Stimulated activated naive CD8-positive, alpha-beta T cell treated with anti-CD3 and anti-CD28 coated beads, Interleukin-15, amount 100 ng/mL, for 72 hours (primary cell): ENCODE results near the gene COL19A1.

Experiments
- ATAC-seq: fragments of 150-1000 bp; cut with Tn5 transposase; 2 replicates; pipeline ENCODE4 v1.10.0; 2021; ENCODE audit warnings: mild to moderate bottlenecking, moderate library complexity
- DNase-seq, 2 donors: peaks; one replicate each; pipeline ENCODE4 v3.0.0; 2021 to 2022
- H3K27ac Mint-ChIP-seq, 2 donors: one replicate each; pipeline ENCODE4 v1.8.0; 2022; ENCODE audit warnings: mild to moderate bottlenecking in 2 of 2, mixed read lengths in 2 of 2, moderate library complexity in 2 of 2
- H3K27me3 Mint-ChIP-seq: one replicate; pipeline ENCODE4 v1.8.0; 2022; ENCODE audit warnings: mixed read lengths
- H3K4me1 Mint-ChIP-seq: one replicate; pipeline ENCODE4 v1.8.0; 2022; ENCODE audit warnings: mild to moderate bottlenecking, mixed read lengths
- H3K4me3 Mint-ChIP-seq, 2 donors: one replicate each; pipeline ENCODE4 v1.8.0; 2022; ENCODE audit warnings: mild to moderate bottlenecking in 2 of 2, mixed read lengths in 2 of 2, moderate library complexity in 1 of 2
- H3K9me3 Mint-ChIP-seq, 2 donors: one replicate each; pipeline ENCODE4 v1.8.0; 2022; ENCODE audit warnings: mixed read lengths in 2 of 2

COL19A1 gene

DNA sequence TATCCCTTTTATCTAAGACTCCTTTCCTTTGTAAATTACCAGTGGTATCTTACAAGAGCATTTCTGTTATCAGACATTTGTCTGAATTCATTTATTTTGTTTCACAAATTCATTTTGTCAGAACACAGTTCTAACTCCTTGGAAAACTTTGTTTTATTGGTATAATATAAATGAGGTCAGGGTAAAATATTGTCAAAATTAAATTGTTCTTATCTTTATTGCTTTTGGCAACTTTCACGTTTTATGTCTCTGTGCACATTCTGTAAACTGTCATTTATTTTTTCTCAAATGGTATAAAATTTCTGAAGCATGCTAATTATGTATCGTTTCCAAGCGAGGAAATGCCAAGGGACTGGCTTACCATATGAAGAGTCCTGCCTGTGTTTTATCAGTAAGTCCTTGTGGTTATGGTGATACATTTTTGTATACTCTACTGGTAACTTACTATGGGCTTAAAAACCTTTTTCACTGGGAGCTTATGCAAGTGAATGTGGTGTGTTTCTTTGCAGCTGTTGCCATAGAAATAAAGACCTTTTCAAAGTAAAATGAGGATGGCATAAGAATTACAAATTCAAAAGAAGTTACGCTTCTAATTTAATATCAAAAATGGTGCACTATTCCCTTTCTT, 214.2 kb downstream of the COL19A1 start:
- no peaks in the 10 kb centered on the region for H3K27me3 Mint-ChIP-seq
- no peaks in the 10 kb centered on the region for H3K4me1 Mint-ChIP-seq
- H3K9me3 Mint-ChIP-seq = no peaks in the 10 kb centered on the region
- H3K4me3 Mint-ChIP-seq = no peak overlapping the region
- no peak for ATAC-seq
- H3K27ac Mint-ChIP-seq = no peak overlapping the region
- no peak for DNase-seq

DNA sequence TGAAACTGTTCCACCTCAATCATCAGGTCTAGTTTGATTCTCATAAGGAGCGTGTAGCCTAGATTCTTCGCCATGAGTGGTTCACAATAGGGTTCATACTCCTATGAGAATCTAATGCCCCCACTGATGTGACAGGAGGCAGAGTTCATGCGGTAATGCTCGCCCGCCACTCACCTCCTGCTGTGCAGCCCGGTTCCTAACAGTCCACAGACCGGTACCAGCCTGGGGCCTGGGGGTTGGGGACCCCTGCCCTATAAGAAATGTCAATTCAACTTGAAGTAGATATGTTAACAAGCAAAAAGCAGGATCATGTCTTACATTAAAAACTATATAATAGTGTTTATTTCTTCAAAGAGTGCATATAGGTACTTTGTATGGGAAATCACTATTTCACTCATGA, 216.5 kb downstream of the COL19A1 start:
- H3K27ac Mint-ChIP-seq = no peak overlapping the region
- ATAC-seq (no peak), DNase-seq (no peak)
- H3K9me3 Mint-ChIP-seq = no peaks in the 10 kb centered on the region
- H3K4me3 Mint-ChIP-seq = no peak overlapping the region
- H3K27me3 Mint-ChIP-seq = no peaks in the 10 kb centered on the region
- H3K4me1 Mint-ChIP-seq = no peaks in the 10 kb centered on the region

DNA sequence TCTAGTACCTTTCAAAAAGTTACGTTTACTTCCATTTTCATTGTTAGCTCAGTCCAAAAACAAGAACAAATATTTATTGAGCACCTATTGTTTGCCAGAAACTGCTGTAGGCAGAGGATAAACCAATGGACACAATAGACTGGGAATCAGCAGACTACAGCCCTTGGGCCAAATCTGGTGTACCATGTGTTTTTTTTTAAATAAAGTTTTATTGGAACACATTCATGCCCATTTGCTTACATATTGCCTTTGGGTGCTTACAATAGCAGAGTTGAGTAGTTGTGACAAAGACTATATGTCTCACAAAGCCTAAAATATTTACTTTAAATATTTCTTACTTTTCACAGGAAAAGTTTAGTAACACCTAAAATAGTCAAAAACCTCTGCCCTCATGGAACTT, 220.4 kb downstream of the COL19A1 start:
- Mint-ChIP-seq H3K4me1 (no peaks in the 10 kb centered on the region), H3K4me3 (no peak overlapping the region), H3K9me3 (no peaks in the 10 kb centered on the region), H3K27ac (no peak overlapping the region), H3K27me3 (no peaks in the 10 kb centered on the region)
- no peak for ATAC-seq
- no peak for DNase-seq

DNA sequence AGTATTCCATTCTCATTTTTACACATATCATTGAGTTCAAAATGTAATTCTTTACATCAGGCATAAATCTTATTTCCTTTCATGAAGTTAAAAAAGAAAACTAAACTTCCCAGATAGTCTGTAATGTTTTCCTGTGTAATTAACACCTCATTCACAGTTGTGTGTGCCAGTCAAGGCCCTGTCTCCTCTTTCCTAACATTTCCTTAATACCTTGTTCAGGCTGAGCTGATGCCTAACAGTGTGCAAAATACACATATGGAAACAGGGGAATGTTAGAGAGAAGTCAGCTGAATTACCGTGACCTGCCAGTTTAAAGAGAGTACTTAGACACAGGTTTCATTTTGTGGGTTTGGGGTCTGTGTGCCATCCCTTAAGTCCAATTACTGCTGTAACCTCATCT, 227.8 kb downstream of the COL19A1 start:
- no peak for ATAC-seq
- H3K27ac Mint-ChIP-seq = no peak overlapping the region
- no peaks in the 10 kb centered on the region for H3K9me3 Mint-ChIP-seq
- no peak overlapping the region for H3K4me3 Mint-ChIP-seq
- no peaks in the 10 kb centered on the region for H3K27me3 Mint-ChIP-seq
- no peak for DNase-seq
- no peaks in the 10 kb centered on the region for H3K4me1 Mint-ChIP-seq

DNA sequence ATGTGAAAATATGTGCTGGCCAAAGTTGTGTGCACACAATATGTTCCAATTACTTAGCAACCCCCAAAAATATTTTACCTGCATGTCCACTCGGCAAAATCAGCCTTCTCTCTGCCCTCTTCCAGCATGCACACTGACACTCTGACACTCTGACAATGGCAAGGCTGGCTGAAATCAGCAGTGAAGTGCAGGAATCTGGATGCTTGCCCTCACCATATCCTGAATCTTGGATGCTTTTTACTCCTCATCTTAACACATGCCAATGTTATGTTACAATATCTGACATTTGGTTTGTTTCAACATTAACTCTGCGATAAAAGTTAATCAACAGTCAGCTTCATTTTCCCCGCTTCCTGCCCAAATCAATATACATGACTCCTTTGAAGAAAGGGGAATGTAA, 233.4 kb downstream of the COL19A1 start:
- Mint-ChIP-seq H3K27ac (no peak overlapping the region), H3K27me3 (peaks cover 13% of the 10 kb centered on the region), H3K4me3 (no peak overlapping the region), H3K9me3 (no peaks in the 10 kb centered on the region), H3K4me1 (no peaks in the 10 kb centered on the region)
- no peak for ATAC-seq
- no peak for DNase-seq

DNA sequence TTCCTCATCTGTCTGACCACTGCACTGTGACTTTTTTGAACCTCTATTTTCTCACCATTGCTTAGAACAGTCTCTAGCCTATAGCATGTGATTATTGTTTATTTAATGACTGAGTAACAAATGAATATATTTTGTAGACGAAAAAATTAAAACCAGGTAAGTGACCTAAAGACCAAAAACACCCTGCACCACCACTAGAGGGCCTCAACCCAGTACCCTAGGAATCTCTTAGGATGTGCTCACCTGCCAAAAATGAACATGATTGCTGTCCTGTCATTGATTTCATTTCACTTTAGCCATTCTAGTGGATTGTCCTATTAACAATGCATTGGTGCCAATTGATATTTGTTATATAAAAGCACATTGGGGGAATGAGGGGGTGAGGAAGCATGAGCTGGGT, 237.4 kb downstream of the COL19A1 start:
- ATAC-seq = no peak
- H3K4me3 Mint-ChIP-seq = no peak overlapping the region
- H3K4me1 Mint-ChIP-seq = no peaks in the 10 kb centered on the region

DNA sequence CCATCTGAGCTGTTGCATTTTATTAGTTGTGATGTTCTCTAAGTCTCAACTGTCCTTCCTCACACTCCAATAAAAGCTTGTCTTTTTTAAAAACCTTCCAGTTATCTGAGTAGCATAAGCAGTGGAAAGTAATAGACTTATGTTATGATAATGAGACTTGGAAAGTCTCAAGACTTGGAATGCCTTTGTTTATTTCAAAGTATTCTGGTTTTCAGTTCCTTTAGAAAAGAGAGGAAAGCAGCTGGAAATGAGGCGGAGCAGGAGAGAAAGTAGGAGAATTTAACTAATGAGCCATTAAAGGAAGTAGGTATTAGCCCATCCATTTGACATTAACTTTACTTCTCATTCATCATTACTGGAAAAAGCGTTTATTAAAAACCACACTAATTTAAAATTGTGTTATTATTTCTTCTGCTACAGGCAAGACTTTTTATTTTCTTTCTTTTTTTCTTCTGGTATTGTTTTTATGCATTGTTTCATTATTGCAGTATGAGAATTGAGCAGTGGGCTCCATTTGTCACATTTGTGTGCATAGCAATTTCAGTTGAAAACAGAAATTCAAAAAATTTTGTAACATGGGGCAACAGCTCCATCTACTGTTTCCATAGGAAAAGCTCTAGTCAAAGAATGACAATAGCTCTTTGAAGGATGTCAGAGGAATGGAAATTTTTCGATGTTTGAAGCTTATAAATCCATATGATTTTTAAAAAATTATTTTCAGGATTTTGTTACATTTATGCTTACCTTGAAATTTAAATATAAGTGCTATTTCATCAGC, 241.7 kb downstream of the COL19A1 start:
- H3K4me1 Mint-ChIP-seq = no peaks in the 10 kb centered on the region
- H3K4me3 Mint-ChIP-seq = no peak overlapping the region
- H3K27me3 Mint-ChIP-seq = peaks cover 19% of the 10 kb centered on the region
- DNase-seq = no peak
- H3K27ac Mint-ChIP-seq = no peak overlapping the region
- no peaks in the 10 kb centered on the region for H3K9me3 Mint-ChIP-seq
- no peak for ATAC-seq

More for the DNA sequence above, 237.4 kb downstream of the COL19A1 start:
- H3K9me3 Mint-ChIP-seq = no peaks in the 10 kb centered on the region
- no peak for DNase-seq
- no peak overlapping the region for H3K27ac Mint-ChIP-seq
- peaks cover 13% of the 10 kb centered on the region for H3K27me3 Mint-ChIP-seq

DNA sequence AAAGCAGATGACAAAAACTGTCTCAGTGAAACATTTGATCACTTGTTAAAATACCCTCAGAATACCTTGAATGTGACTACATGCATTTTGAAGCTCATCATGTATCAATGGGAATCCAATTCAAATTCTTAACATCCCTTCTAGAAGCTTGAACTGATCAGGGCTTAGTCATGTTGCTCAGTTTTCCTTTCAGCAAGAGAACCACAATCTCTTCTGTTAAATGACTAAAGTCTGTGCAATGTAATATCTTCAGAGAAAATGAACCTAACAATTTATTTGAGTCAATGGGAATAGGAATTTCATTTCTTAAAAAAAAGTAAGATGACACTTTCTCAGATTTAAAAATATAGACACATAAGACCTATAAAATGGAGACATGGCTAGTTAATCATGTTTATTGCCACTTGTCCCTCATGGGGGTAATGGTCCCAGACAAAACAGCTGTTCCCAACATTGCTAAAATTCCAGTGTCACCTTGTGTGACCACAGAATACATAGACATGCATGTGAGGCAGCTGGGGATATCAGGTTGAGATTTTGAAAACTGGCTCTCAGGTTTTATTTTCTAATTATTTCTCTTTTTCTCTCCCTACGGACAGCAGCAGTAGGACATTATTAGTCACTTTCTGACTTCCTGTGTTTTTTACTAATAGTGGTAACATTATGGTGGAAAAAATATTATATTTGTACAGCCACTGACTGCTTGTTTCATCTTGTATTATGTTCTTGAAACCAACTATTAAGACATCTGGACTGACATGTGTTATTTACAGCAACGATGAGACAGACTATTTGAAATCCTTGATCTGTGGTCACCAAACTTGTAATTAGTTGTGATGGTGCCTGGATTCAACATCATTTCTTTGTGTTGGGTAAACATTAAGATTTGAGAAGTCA, 244.0 kb downstream of the COL19A1 start:
- H3K27me3 Mint-ChIP-seq = peaks cover 11% of the 10 kb centered on the region
- no peaks in the 10 kb centered on the region for H3K9me3 Mint-ChIP-seq
- no peak overlapping the region for H3K4me3 Mint-ChIP-seq
- DNase-seq (no peak), ATAC-seq (no peak)
- no peak overlapping the region for H3K27ac Mint-ChIP-seq
- H3K4me1 Mint-ChIP-seq = no peaks in the 10 kb centered on the region

DNA sequence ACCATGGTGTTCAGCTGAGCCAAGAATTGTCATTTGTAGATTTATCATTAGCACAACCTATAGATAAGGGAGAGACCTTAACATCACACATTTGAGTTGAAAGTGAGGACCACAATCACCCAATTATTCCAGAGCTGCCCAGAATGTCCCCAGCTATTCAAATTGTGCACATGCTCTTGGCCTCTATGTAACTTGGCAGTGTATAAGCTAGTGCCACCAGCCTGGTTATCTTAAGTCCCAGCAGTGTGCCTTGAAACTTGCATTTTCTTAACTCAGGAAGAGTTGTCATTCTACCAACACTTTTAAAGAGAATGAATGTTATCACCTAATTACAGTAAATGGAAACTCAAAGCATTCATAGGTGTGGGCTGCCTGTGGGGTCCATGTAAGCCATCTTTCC, 245.4 kb downstream of the COL19A1 start:
- no peak for DNase-seq
- no peaks in the 10 kb centered on the region for H3K4me1 Mint-ChIP-seq
- ATAC-seq = no peak
- H3K27me3 Mint-ChIP-seq = peaks cover 11% of the 10 kb centered on the region
- H3K4me3 Mint-ChIP-seq = no peak overlapping the region
- H3K9me3 Mint-ChIP-seq = no peaks in the 10 kb centered on the region
- no peak overlapping the region for H3K27ac Mint-ChIP-seq

DNA sequence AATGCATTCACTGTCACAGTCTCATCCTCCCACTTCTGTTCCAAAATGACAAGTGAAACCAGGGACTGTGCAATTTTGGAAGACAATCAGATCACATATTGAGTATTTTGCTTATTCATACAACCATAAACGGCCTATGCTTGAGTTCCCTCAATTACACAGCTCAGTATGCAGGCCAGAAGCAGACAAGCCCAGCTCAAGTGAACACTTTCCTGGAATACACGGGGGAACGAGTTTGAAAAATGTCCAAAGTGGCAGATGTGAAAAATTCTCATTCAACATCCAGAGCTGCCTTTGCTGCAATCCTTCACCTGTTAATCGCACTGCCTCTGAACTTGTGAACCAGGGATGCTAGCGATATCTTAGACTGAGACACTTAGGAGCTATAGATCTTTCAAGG, 246.4 kb downstream of the COL19A1 start:
- Mint-ChIP-seq H3K4me3 (no peak overlapping the region), H3K27ac (no peak overlapping the region), H3K4me1 (no peaks in the 10 kb centered on the region), H3K9me3 (no peaks in the 10 kb centered on the region), H3K27me3 (peaks cover 11% of the 10 kb centered on the region)
- DNase-seq = no peak
- ATAC-seq = no peak

GRCh38 chr6:70113171-70113570, 246.8 kb downstream of the COL19A1 start:
- no peak for DNase-seq
- no peaks in the 10 kb centered on the region for H3K4me1 Mint-ChIP-seq
- H3K27ac Mint-ChIP-seq = no peak overlapping the region
- no peaks in the 10 kb centered on the region for H3K9me3 Mint-ChIP-seq
- ATAC-seq = no peak
- no peak overlapping the region for H3K4me3 Mint-ChIP-seq
- peaks cover 11% of the 10 kb centered on the region for H3K27me3 Mint-ChIP-seq

GRCh38 chr6:70118670-70119069, 252.3 kb downstream of the COL19A1 start:
- Mint-ChIP-seq H3K9me3 (no peaks in the 10 kb centered on the region), H3K4me3 (no peak overlapping the region), H3K4me1 (no peaks in the 10 kb centered on the region), H3K27ac (no peak overlapping the region), H3K27me3 (no peaks in the 10 kb centered on the region)
- no peak for ATAC-seq
- DNase-seq = no peak

- Mint-ChIP-seq H3K4me3 (no peak overlapping the region), H3K27ac (no peak overlapping the region), H3K4me1 (no peaks in the 10 kb centered on the region), H3K27me3 (no peaks in the 10 kb centered on the region), H3K9me3 (no peaks in the 10 kb centered on the region)
- DNase-seq (no peak), ATAC-seq (no peak)
Measured at GRCh38 chr6:70119218-70119835, 253.0 kb downstream of the COL19A1 start.

DNA sequence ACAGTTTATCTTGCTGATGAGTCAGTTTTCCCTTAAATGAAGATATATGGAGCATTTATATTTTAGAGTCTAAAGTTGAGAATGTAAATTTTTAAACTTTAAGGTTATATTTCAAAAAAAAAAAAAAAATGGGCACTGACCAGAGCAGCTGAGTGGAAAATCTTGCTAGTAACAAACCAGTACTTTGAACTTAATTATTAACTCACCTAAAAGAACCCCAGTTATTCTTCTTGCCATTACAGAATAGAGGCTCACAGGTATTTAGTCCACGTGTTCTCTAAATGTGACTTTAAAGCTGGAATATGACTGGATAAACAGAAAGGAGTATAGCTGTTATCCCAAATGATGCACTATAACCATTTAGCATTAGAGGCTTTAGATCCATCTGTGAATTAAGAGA, 258.1 kb downstream of the COL19A1 start:
- ATAC-seq = no peak
- H3K27me3 Mint-ChIP-seq = no peaks in the 10 kb centered on the region
- no peak for DNase-seq
- no peaks in the 10 kb centered on the region for H3K4me1 Mint-ChIP-seq
- no peaks in the 10 kb centered on the region for H3K9me3 Mint-ChIP-seq
- no peak overlapping the region for H3K4me3 Mint-ChIP-seq
- no peak overlapping the region for H3K27ac Mint-ChIP-seq

DNA sequence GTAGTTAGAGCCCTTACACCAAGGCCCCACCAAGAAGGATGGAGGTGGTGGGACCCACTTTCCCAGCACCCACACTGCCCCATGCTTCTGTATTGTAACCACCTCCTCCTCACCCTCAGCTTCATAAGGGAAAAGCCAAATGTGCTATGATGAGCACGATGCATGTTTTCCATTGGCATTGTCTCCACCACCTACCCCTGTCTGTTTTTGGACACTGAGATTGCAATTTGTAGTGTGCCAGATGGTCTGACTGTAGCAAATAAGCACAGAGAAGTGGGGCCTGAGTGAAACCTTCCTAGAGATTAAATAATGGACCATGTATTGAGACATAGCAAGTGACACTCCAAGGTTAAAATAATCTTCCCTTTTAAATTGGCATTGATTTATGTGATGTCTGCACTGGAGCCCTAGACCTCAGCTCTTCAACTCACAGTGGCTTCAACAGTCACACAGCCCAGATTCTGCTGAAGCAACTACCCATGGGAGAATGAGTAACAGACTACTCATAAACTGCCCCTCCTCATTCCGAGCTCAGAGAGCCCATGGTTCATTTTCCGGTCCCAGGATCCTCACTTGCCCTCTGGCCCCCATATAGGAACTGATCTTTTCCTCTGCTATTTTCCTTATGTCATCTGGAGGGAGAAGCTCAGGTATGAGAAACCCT, 258.7 kb downstream of the COL19A1 start:
- no peak overlapping the region for H3K4me3 Mint-ChIP-seq
- H3K9me3 Mint-ChIP-seq = no peaks in the 10 kb centered on the region
- no peak overlapping the region for H3K27ac Mint-ChIP-seq
- no peaks in the 10 kb centered on the region for H3K4me1 Mint-ChIP-seq
- DNase-seq (no peak), ATAC-seq (no peak)
- H3K27me3 Mint-ChIP-seq = no peaks in the 10 kb centered on the region
